ENCODE measurements around the gene ANK2. TPM values are rescaled to one million over a fixed set of nuclear protein-coding genes. Genes with fewer than 3 reads are reported as not detected.

The ANK2 gene
- total RNA-seq, 2 donors from 2014 or later = 3.5 to 26.0 TPM

DNA sequence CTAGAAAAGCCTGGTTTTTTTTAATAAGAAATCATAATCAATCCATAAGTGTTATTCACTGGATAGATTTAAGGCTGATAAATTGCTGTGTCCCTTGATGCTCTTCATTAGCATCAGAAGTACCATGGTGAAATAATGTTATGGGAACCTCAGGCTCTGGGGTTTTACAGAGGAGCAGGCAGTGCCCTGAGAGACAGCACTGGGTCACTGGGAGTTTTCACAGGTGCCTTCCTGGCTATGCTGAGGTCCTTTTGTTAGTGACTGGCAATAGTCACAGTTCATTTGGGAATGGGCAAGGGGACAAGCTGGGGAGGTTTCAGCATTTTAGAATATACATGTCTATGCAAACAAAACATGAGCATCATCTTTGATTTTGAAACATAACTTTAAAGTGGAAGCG, 38.6 kb downstream of the ANK2 start:
- intact Hi-C loops (cut with DNase I) = no loop called here
- no peaks in the 10 kb centered on the region for H3K4me1 ChIP-seq (replicated peaks)
- TF ChIP-seq, protein P1, sequence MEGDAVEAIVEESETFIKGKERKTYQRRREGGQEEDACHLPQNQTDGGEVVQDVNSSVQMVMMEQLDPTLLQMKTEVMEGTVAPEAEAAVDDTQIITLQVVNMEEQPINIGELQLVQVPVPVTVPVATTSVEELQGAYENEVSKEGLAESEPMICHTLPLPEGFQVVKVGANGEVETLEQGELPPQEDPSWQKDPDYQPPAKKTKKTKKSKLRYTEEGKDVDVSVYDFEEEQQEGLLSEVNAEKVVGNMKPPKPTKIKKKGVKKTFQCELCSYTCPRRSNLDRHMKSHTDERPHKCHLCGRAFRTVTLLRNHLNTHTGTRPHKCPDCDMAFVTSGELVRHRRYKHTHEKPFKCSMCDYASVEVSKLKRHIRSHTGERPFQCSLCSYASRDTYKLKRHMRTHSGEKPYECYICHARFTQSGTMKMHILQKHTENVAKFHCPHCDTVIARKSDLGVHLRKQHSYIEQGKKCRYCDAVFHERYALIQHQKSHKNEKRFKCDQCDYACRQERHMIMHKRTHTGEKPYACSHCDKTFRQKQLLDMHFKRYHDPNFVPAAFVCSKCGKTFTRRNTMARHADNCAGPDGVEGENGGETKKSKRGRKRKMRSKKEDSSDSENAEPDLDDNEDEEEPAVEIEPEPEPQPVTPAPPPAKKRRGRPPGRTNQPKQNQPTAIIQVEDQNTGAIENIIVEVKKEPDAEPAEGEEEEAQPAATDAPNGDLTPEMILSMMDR (IDR thresholded peaks at IDR 0.05) = no peak
- no peak for TF ChIP-seq POLR2A (IDR thresholded peaks at IDR 0.05)
- no peak for TF ChIP-seq POLR2AphosphoS5 (IDR thresholded peaks at IDR 0.05)
- DNase-seq (ENCODE audit: low spot score) = no peak
- no peaks in the 10 kb centered on the region for H3K27me3 ChIP-seq (replicated peaks; ENCODE audit: insufficient read depth)
- no peak overlapping the region for H3K27ac ChIP-seq
- no peak overlapping the region for H3K4me3 ChIP-seq
- no peaks in the 10 kb centered on the region for H3K36me3 ChIP-seq
- no peaks in the 10 kb centered on the region for H3K9me3 ChIP-seq
- 97% methylated on average over 1 of the region's 1 CpG for WGBS

DNA sequence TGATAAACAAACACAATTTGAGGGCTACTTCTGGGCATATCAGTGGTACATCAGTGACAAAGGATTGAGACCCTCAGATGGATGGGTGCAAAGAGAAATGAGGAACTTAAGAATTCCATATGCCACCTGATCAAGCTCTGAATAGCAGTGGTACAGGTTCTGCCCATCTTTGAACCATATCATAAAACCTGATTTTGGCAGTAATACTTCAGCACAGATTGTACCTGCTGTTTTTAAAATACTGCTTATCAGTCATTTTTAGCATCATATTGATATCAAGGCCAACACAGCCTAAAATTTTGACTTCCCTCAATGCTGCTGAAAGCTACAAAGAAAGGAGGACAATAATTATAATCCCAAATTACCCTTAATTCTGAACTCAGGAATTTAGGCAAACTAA, 41.5 kb downstream of the ANK2 start:
- Histone ChIP-seq H3K4me3 (no peak overlapping the region), H3K4me1 (replicated peaks) (no peaks in the 10 kb centered on the region), H3K36me3 (no peaks in the 10 kb centered on the region), H3K27me3 (replicated peaks; ENCODE audit: insufficient read depth) (no peaks in the 10 kb centered on the region), H3K27ac (no peak overlapping the region), H3K9me3 (no peaks in the 10 kb centered on the region)
- DNase-seq (ENCODE audit: low spot score) = no peak
- TF ChIP-seq POLR2A (IDR thresholded peaks at IDR 0.05) = no peak
- TF ChIP-seq POLR2AphosphoS5 (IDR thresholded peaks at IDR 0.05) = no peak
- TF ChIP-seq, protein P1 (IDR thresholded peaks at IDR 0.05) = no peak
- intact Hi-C loops (cut with DNase I) = no loop called here

DNA sequence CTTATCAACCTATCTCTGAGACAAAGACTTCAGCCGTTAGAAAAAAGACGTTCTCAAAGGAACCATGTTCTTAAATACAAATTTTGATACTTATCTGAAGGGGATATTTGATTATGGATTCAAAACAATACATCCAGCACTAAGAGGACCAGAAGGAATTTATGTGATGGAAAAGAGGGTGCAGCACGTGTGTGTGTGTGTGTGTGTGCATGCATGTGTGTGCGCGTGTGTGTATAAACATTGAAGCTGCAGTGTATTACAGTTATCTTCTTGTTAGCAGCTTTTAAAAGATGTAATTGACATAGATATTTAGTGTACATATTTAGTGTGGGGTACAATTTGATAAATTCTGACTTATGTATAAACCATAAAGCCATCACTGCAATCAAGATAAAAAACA, 44.9 kb downstream of the ANK2 start:
- Histone ChIP-seq H3K4me1 (replicated peaks) (no peaks in the 10 kb centered on the region), H3K36me3 (no peaks in the 10 kb centered on the region), H3K27ac (no peak overlapping the region), H3K4me3 (no peak overlapping the region), H3K27me3 (replicated peaks; ENCODE audit: insufficient read depth) (no peaks in the 10 kb centered on the region), H3K9me3 (no peaks in the 10 kb centered on the region)
- intact Hi-C loops (cut with DNase I) = no loop called here
- 28% methylated on average over 5 of the region's 5 CpGs for WGBS
- TF ChIP-seq POLR2AphosphoS5 (IDR thresholded peaks at IDR 0.05) (no peak), POLR2A (IDR thresholded peaks at IDR 0.05) (no peak)
- TF ChIP-seq, protein P1 (IDR thresholded peaks at IDR 0.05) = no peak
- DNase-seq (ENCODE audit: low spot score) = no peak

DNA sequence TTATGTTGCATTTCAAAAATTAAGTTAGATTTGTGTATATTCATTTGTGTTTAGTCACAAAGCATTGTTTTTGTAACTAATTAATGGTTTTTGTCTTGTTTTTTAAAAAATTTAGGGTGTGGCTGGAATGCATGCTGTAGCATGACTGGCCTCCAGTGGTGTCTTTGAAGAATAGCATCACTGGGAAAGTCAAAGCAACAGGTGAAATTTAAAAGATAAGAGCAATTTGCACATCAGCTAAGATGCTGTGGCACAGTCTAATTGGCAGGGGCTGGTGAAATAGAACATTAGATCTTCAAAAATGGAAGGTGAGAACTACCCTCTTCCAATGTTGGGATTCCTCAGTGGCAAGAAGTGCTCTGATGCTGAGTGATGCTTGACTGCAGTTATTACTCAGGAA, 45.3 kb downstream of the ANK2 start:
- TF ChIP-seq POLR2AphosphoS5 (IDR thresholded peaks at IDR 0.05) = no peak
- TF ChIP-seq POLR2A (IDR thresholded peaks at IDR 0.05) = no peak
- TF ChIP-seq, protein P1 (IDR thresholded peaks at IDR 0.05) = peak in 1 of 4 experiments; percentile 21
- Histone ChIP-seq H3K27me3 (replicated peaks; ENCODE audit: insufficient read depth) (no peaks in the 10 kb centered on the region), H3K36me3 (no peaks in the 10 kb centered on the region), H3K4me1 (replicated peaks) (no peaks in the 10 kb centered on the region), H3K9me3 (no peaks in the 10 kb centered on the region), H3K27ac (no peak overlapping the region), H3K4me3 (no peak overlapping the region)
- DNase-seq (ENCODE audit: low spot score) = no peak
- intact Hi-C loops (cut with DNase I) = no loop called here

DNA sequence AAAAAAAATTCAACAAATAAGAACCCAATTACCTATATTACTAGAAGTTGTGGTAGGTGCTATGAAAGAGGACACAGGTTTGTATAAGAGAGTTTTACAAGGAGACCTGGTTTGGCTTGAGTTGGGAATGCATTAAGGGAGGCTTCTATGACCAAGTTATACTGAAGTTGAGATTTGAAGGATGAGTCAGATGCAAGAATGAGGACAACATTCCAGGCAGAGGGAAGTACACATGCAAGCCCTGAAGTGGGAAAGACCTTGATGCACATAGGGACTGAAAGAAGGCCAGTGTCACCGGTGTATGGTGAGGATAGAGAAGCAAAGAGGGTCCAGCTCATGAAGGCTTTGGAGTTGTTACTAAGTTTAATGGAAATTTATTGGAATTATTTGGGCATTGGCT, 52.2 kb downstream of the ANK2 start:
- DNase-seq (ENCODE audit: low spot score) = no peak
- Histone ChIP-seq H3K4me1 (replicated peaks) (no peaks in the 10 kb centered on the region), H3K27me3 (replicated peaks; ENCODE audit: insufficient read depth) (no peaks in the 10 kb centered on the region), H3K9me3 (no peaks in the 10 kb centered on the region), H3K27ac (no peak overlapping the region), H3K36me3 (no peaks in the 10 kb centered on the region), H3K4me3 (no peak overlapping the region)
- intact Hi-C loops (cut with DNase I) = no loop called here
- no peak for TF ChIP-seq POLR2AphosphoS5 (IDR thresholded peaks at IDR 0.05)
- TF ChIP-seq, protein P1 (IDR thresholded peaks at IDR 0.05) = no peak
- no peak for TF ChIP-seq POLR2A (IDR thresholded peaks at IDR 0.05)
- 97% methylated on average over 1 of the region's 1 CpG for WGBS
